Inflammatory macrophage (primary cell): ENCODE measurements around the gene KLHL36.
A peak's percentile ranks its signal among the peaks of the same experiment; 100 is the strongest.

Experiments used
- DNase-seq, 2 donors: peaks; one replicate each; pipeline ENCODE4 v3.0.0-alpha.2; 2020 to 2022

The KLHL36 gene

GRCh38 chr16:84648595-84649510 lies 542 bp downstream of the KLHL36 start:
- peak in 1 of 2 donors; percentile 48 for DNase-seq

DNA sequence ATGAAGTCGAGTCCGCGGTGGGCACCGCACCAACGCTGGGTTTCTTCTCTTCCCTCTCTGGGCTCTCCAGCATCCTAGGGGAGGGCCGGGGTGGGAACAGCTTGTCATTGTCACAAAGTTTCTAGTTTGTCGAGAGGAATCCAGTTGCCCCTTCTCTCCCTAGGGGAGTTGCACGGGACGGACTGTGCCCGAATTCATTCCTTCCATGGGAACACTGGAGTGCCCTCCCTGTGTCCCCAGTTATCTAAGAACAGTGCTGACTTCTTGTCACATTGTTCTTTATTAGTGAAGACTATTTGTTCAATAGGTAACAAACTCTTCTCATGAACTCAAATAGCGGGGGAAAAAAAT lies 1.2 kb downstream of the KLHL36 start:
- DNase-seq: no peak

GRCh38 chr16:84650062-84650991 lies 2.0 kb downstream of the KLHL36 start:
- DNase-seq: no peak

DNA sequence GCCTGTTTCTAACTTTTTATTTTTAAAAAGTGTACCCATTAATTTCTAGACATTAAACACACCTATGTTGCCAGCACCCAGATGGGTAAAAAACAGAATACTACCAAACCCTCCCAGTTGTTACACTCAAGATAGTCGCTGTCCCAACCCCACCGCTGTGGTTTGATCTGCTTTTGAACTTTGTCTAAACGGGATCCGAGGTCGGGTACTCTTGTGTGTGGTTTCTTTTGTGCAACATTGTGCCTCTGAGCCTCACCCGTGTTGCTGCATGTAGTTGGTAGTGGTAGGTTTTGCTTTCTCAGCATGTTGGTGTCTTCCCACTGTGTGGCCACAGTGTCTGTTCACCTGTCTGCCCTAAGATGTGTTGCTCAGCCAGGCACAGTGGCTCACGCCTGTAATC lies 4.3 kb downstream of the KLHL36 start:
- no peak for DNase-seq

DNA sequence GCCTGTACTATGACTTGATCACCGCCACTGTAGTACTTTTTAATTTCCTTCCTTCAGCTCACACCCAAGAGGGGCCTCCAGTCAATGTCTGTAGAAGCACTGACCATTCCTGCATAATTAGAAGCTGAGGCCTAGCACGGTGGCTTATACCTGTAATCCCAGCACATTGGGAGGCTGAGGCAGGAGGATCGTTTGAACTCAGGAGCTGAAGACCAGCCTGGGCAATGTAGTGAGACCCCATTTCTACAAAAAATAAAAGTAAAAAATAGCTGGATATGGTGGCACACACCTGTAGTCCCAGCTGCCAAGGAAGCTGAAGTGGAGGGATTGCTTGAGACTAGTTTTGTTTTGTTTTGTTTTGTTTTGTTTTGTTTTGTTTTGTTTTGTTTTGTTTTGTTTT lies 5.9 kb downstream of the KLHL36 start:
- DNase-seq: no peak

DNA sequence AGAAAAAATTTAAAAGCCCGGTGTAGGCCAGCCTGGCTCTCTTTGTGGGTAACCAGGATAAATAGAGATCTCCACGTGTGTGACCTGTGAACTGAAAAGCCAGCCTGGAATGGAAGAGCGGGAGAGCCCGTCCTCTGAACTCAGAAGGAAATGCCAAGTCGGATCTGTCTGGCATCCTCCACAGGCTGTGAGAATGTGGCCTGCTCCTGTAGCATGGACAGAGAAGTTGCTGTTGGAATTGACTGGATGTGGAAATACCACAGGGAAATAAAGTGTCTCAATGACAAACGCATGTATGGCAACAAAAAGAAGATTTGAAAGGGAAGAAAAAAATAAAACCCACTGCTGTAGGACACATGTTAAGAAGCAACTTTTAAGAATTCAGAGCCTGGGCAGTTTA lies 6.7 kb downstream of the KLHL36 start:
- DNase-seq: no peak

DNA sequence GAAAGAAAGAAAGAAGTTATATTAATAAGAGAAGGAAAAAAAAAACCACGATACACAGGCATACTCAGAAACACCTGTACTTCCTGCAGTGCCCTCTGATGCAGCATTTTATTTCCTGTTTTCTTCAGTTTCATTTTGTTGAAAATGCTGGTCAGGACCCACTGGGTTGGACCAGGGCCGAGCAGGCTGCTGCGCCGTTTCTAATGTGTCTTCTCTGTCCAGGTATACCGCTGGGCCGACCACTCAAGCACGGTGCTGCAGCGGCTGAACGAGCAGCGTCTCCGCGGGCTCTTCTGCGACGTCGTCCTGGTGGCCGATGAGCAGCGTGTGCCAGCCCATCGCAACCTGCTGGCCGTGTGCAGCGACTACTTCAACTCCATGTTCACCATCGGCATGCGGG lies 8.3 kb downstream of the KLHL36 start:
- DNase-seq: no peak

DNA sequence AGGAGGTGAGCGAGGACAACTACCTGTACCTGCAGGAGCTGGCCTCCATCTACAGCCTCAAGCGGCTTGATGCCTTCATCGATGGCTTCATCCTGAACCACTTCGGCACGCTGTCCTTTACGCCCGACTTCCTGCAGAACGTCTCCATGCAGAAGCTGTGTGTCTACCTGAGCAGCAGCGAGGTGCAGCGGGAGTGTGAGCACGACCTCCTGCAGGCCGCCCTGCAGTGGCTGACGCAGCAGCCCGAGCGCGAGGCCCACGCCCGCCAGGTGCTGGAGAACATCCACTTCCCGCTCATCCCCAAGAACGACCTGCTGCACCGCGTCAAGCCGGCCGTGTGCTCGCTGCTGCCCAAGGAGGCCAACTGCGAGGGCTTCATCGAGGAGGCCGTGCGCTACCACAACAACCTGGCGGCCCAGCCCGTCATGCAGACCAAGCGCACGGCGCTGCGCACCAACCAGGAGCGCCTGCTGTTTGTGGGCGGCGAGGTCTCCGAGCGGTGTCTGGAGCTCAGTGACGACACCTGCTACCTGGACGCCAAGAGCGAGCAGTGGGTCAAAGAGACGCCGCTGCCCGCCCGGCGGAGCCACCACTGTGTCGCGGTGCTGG lies 9.0 kb downstream of the KLHL36 start:
- DNase-seq: no peak

DNA sequence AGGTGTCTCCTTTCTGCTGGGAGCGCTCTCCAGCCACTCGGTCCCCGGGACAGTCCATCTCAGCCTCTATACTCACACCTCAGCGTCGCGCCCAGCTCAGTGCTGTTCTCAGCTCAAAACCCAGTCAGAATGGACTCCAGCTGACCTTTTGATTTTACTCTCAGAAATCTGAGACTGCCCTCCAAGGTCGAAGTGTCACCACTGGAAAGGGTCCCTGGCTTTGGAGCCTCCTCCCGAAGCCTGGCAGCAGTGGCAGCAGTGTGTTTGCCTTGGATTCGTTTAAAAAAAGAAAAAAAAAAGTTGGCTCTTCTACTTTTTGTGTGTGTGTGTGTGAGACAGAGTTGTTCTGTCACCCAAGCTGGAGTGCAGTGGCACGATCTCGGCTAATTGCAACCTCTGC lies 10.4 kb downstream of the KLHL36 start:
- DNase-seq: no peak

DNA sequence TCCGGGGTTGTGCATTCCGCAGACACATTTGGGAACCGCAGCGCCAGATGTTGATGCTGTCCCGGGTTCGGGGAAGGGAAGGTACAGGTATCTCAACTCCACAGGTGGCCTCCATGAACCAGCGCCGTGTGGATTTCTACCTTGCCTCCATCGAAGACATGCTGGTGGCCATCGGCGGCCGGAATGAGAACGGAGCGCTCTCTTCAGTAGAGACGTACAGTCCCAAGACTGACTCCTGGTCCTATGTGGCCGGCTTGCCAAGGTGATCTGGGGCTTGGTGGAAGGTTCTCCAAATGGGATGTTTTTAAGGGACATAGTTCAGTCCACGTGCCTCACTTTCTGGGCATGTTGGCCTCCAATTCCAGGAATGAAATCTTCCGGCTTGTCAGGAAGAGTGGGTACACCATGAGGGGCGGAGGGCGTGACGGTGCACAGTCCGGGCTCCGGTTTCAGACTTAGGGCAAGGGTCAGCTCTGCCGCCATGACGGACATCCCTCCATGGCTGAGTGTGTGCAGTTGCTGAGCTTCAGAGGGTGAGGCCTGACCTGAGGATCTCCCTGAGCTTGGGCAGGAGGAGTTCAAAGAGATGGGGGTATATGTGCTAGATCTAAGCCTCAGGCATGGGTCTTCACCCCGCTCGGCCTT lies 11.5 kb downstream of the KLHL36 start:
- DNase-seq: no peak

DNA sequence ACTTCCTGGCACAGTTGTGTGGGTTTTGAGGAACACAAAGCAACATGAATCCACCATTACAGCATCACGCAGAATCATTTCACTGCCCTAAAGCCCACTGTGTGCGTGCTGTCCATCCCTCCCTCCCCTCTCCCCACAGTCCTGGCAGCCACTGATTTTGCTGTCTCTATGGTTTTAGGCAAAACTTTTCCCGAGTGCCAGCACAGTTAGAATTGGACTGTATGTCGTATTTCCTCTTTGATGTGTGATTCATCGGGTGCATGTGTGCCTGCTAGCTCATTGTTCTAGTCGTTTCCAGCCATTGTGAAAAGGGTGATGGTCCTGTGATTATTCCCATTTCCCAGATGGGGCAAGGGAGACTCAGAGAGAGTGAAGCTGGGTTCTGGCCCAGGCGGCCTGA lies 12.7 kb downstream of the KLHL36 start:
- peak; percentile 12 to 50 for DNase-seq

GRCh38 chr16:84661418-84662060 lies 13.2 kb downstream of the KLHL36 start:
- DNase-seq: no peak

- no peak for DNase-seq
These were observed 14.2 kb downstream of the KLHL36 start for GRCh38 chr16:84662471-84662870.

GRCh38 chr16:84663433-84664101 lies 15.3 kb downstream of the KLHL36 start:
- DNase-seq: no peak

DNA sequence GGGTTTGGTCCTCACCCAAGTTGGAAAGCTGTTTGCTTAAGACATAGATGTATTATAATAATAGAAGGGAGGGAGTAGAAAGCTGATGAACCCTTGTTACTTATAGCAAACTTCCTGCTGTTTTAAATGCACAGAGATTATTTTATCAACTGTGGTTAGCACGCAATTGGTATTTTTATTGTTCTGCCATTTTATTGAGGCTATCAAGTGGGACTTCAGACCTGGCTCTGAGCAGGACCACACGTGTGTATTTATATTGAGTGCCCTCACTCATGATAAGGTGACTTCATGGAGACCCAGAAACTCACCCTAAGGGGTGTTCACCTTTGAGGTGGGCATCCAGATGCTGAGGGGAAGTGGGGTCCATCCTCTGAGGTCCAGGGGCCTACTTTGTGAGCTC lies 17.0 kb downstream of the KLHL36 start:
- DNase-seq: no peak

DNA sequence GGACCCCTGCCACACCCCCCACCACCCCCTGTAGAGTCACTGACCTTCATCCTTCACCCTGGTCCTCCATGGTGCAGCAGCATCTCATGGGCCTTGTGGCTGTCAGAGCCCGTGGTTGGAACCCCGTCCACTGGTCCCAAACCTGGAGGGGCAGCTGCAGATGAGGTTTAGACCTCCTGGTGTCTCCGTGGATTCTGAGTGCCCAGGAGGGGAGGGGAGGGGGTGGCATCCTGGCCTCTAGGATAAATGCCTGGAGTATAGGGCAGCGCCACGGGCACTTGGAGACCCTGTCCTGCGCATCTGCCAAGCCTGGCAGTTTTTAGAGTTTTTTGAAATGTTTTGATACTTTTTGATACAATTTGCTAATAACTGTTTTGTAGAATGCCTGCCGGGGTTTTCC lies 17.5 kb downstream of the KLHL36 start:
- DNase-seq: no peak

- no peak for DNase-seq
These were observed 19.4 kb downstream of the KLHL36 start for GRCh38 chr16:84667600-84668309.

GRCh38 chr16:84670063-84670462 lies 21.8 kb downstream of the KLHL36 start:
- no peak for DNase-seq

GRCh38 chr16:84672276-84673202 lies 24.2 kb downstream of the KLHL36 start:
- peak; percentile 84 to 85 for DNase-seq

GRCh38 chr16:84673203-84673535 lies 24.9 kb downstream of the KLHL36 start:
- no peak for DNase-seq
